Spleen (tissue), 7 donors: ENCODE data around the gene GBX1.

ENCODE experiments used
- CTCF ChIP-seq, 11 experiments: fragments of 200-600 bp in 7 of 11; fragments of 450-650 bp in 4 of 11; sonication (generic) in 4 of 11; IDR thresholded peaks in 8 of 11; conservative IDR thresholded peaks in 3 of 11; 1 replicate in 7 of 11; 2 replicates in 4 of 11; pipeline versions ENCODE4 v1.4.0 to v1.8.0; 2016 to 2021; ENCODE audit warnings: antibody characterized with exemption in 11 of 11, inconsistent platforms in 4 of 11, mild to moderate bottlenecking in 1 of 11
- POLR2AphosphoS5 ChIP-seq, 3 donors: sonication (generic); formaldehyde crosslinking; IDR thresholded peaks; one replicate each; pipeline ENCODE4 v1.5.1; 2017; ENCODE audit warnings: antibody characterized with exemption in 3 of 3
- donor health status: DM: no; HTN: no; CAD: no; lungs with moderate emphysema.
- donor health status: DM: no; HTN: no; CAD: no.
- donor health status: DM: no; HTN: no; CAD: no.

GRCh38 chr7:151193203-151193978, 25.9 kb upstream of the GBX1 start:
- TF ChIP-seq CTCF (IDR thresholded peaks at IDR 0.05 in 8 of 11, conservative IDR thresholded peaks at IDR 0.05 in 3 of 11), result no peak
- TF ChIP-seq POLR2AphosphoS5 (IDR thresholded peaks at IDR 0.05), result no peak
